MG63 (cell line): Measurements from ENCODE around the gene KCNIP4. TPM values are rescaled to one million over a fixed set of nuclear protein-coding genes. Genes with fewer than 3 reads are reported as not detected.
A peak's percentile ranks its signal among the peaks of the same experiment; 100 is the strongest.

Experiments
- DNase-seq: peaks from one replicate; pipeline ENCODE4 v3.0.0-alpha.2; 2020
- H3K27me3 ChIP-seq: fragments of 250-450 bp; sonication (Bioruptor Pico); 2 replicates; pipeline ENCODE4 v1.5.1; 2020; ENCODE audit warnings: mild to moderate bottlenecking, moderate library complexity
- H3K36me3 ChIP-seq: fragments of 250-450 bp; sonication (Bioruptor Pico); 2 replicates; pipeline ENCODE4 v1.5.1; 2020; ENCODE audit warnings: mild to moderate bottlenecking, moderate library complexity
- H3K4me3 ChIP-seq: fragments of 250-450 bp; sonication (Bioruptor Pico); 2 replicates; pipeline ENCODE4 v1.5.1; 2020; ENCODE audit warnings: mild to moderate bottlenecking, moderate library complexity
- H3K9me3 ChIP-seq: fragments of 250-450 bp; sonication (Bioruptor Pico); 2 replicates; pipeline ENCODE4 v1.5.1; 2020; ENCODE audit warnings: mild to moderate bottlenecking, moderate library complexity
- total RNA-seq: library from RNA; depleted of rRNA; stranded (reverse); fragments of >200 nt; shearing (Covaris generic); gene quantifications from 2 replicates; pipeline ENCODE4 v1.2.3, GENCODE V29; 2014; ENCODE audit warnings: low replicate concordance

The KCNIP4 gene
- total RNA-seq, 1 experiment from 2014 or later = not detected

- Histone ChIP-seq H3K36me3 (peaks cover 3% of the 10 kb centered on the region; the same call in 1 of the 2 replicates), H3K4me3 (peak within 1 kb of the TSS; percentile 79), H3K27me3 (no peaks in the 10 kb centered on the region), H3K9me3 (no peaks in the 10 kb centered on the region)
- peak; percentile 91 for DNase-seq
These were observed 1248.4 kb downstream of the KCNIP4 start, which contains the start of gene PACRGL for GRCh38 chr4:20700007-20700761. Gene PACRGL, plus strand, starts transcription at chr4:20700458. Its CDS starts 4,024 bp downstream, at chr4:20704482.

- H3K9me3 ChIP-seq = no peaks in the 10 kb centered on the region
- DNase-seq = no peak
- no peaks in the 10 kb centered on the region for H3K27me3 ChIP-seq
- no peak overlapping the region for H3K4me3 ChIP-seq
- no peaks in the 10 kb centered on the region for H3K36me3 ChIP-seq
These were observed 1249.8 kb downstream of the KCNIP4 start for GRCh38 chr4:20698820-20699219.

- no peaks in the 10 kb centered on the region for H3K27me3 ChIP-seq
- H3K9me3 ChIP-seq = no peaks in the 10 kb centered on the region
- no peak overlapping the region for H3K4me3 ChIP-seq
- no peaks in the 10 kb centered on the region for H3K36me3 ChIP-seq
- no peak for DNase-seq
These were observed 1250.2 kb downstream of the KCNIP4 start for GRCh38 chr4:20698382-20698781.

GRCh38 chr4:20696815-20697214, 1251.8 kb downstream of the KCNIP4 start:
- Histone ChIP-seq H3K27me3 (no peaks in the 10 kb centered on the region), H3K9me3 (no peaks in the 10 kb centered on the region), H3K36me3 (no peaks in the 10 kb centered on the region), H3K4me3 (no peak overlapping the region)
- DNase-seq = no peak

- no peak overlapping the region for H3K4me3 ChIP-seq
- no peaks in the 10 kb centered on the region for H3K27me3 ChIP-seq
- no peaks in the 10 kb centered on the region for H3K9me3 ChIP-seq
- peak; percentile 40 for DNase-seq
- no peaks in the 10 kb centered on the region for H3K36me3 ChIP-seq
These were observed 1260.7 kb downstream of the KCNIP4 start for GRCh38 chr4:20687864-20688263.

- no peak for DNase-seq
- H3K27me3 ChIP-seq = no peaks in the 10 kb centered on the region
- no peaks in the 10 kb centered on the region for H3K36me3 ChIP-seq
- no peaks in the 10 kb centered on the region for H3K9me3 ChIP-seq
- H3K4me3 ChIP-seq = no peak overlapping the region
These were observed 1263.5 kb downstream of the KCNIP4 start for GRCh38 chr4:20684852-20685763.

GRCh38 chr4:20683766-20684165, 1264.8 kb downstream of the KCNIP4 start:
- no peak for DNase-seq
- H3K36me3 ChIP-seq = no peaks in the 10 kb centered on the region
- H3K27me3 ChIP-seq = no peaks in the 10 kb centered on the region
- no peak overlapping the region for H3K4me3 ChIP-seq
- no peaks in the 10 kb centered on the region for H3K9me3 ChIP-seq

GRCh38 chr4:20682853-20683252, 1265.7 kb downstream of the KCNIP4 start:
- Histone ChIP-seq H3K4me3 (no peak overlapping the region), H3K9me3 (no peaks in the 10 kb centered on the region), H3K36me3 (no peaks in the 10 kb centered on the region), H3K27me3 (no peaks in the 10 kb centered on the region)
- no peak for DNase-seq

GRCh38 chr4:20681271-20681670, 1267.3 kb downstream of the KCNIP4 start:
- H3K9me3 ChIP-seq = no peaks in the 10 kb centered on the region
- DNase-seq = no peak
- H3K4me3 ChIP-seq = no peak overlapping the region
- H3K27me3 ChIP-seq = no peaks in the 10 kb centered on the region
- H3K36me3 ChIP-seq = no peaks in the 10 kb centered on the region

GRCh38 chr4:20680736-20681135, 1267.8 kb downstream of the KCNIP4 start:
- Histone ChIP-seq H3K9me3 (no peaks in the 10 kb centered on the region), H3K27me3 (no peaks in the 10 kb centered on the region), H3K4me3 (no peak overlapping the region), H3K36me3 (no peaks in the 10 kb centered on the region)
- no peak for DNase-seq

- Histone ChIP-seq H3K36me3 (no peaks in the 10 kb centered on the region), H3K9me3 (no peaks in the 10 kb centered on the region), H3K4me3 (no peak overlapping the region), H3K27me3 (no peaks in the 10 kb centered on the region)
- no peak for DNase-seq
These were observed 1268.6 kb downstream of the KCNIP4 start for GRCh38 chr4:20679951-20680350.
